Breast epithelium (tissue), 3 donors: ENCODE data around the gene AGRN.

Experiments used
- CTCF ChIP-seq, 3 donors: fragments of 450-650 bp; IDR thresholded peaks; one replicate each; pipeline ENCODE4 v1.5.1; 2016 to 2017; ENCODE audit warnings: antibody characterized with exemption in 3 of 3, mild to moderate bottlenecking in 3 of 3, moderate library complexity in 3 of 3
- POLR2A ChIP-seq: fragments of 450-650 bp; IDR thresholded peaks from one replicate; pipeline ENCODE4 v1.6.1; 2016; ENCODE audit warnings: antibody characterized with exemption, mild to moderate bottlenecking, moderate library complexity

GRCh38 chr1:1060281-1061000 lies 40.5 kb downstream of the AGRN start:
- TF ChIP-seq CTCF (IDR thresholded peaks at IDR 0.05) (no peak), POLR2A (no peak)
